Measurements from ENCODE around the gene PCNT.

PCNT gene

DNA sequence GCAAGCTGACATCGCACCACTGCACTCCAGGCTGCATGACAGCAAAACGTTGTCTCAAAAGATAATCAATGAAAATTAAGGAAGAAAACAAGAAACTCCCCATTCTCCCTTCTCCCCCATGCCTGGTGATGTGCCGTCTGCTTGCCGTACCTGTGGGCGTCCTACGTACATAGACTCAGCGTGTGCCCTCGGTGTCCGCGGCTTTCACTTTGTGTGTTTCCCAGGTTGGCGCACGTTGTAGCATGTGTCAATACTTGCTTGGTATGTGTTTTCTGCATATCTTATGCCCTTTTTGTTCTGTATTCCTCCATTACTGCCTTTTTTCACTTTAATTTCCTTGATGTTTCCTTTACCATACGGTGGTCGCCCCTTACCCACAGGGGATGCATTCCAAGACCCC is 53.8 kb downstream of the PCNT start:
- DNase-seq (ENCODE audit: low spot score) = no peak

DNA sequence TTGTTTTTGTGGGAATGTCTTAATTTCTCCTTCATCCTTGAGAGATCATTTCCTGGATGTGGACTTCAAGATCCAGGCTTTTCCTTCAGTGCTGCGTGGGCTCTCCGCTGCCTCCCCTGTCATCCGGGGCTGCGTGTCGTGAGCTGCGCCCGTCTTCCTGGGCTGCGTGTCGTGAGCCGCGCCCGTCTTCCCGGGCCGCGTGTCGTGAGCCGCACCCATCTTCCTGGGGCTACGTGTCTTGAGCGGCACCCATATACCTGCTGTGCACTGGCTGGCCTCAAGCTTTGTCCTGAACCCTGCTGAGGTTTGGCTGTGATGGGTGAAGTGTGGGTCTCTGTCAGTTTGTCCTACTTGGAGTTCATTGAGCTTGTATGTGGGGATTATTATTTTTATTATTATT is 55.1 kb downstream of the PCNT start:
- no peak for DNase-seq (ENCODE audit: low spot score)

DNA sequence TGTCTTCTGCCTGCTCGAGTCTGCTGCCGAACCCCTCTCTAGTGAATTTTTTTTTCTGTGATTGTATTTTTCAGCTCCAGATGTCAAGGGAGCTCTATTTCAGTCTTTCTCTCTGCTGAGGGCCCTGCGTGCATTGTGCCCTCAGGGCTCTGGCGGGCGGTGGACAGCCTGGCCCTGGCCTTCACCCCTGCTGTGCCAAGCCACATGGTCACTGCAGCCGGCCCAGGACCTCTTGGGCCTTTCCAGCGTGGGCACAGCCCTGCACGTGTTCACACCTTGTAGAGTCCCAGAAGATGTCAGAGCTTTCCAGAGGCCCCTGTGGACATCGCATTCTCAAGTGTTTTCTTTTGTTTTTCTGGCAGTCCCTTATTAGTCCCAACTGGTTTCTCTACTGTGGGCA is 55.7 kb downstream of the PCNT start:
- DNase-seq (ENCODE audit: low spot score) = no peak

DNA sequence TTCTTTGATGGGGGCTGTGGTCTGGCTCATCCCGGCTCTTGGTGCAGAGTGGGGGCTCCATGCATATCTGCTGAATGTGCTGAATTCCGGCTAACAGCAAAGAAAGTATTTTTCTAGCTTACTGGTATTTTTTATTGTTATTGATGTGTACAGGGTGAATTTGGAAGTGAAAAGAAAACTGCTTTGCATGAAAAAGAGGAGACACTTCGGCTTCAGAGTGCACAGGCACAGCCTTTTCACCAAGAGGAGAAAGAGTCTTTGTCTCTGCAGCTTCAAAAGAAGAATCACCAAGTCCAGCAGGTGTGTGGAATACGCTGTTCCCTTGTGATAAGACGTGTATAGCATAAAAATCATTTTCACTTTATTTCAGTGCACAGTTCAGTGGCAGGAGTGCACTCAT is 57.6 kb downstream of the PCNT start:
- DNase-seq (ENCODE audit: low spot score) = no peak

DNA sequence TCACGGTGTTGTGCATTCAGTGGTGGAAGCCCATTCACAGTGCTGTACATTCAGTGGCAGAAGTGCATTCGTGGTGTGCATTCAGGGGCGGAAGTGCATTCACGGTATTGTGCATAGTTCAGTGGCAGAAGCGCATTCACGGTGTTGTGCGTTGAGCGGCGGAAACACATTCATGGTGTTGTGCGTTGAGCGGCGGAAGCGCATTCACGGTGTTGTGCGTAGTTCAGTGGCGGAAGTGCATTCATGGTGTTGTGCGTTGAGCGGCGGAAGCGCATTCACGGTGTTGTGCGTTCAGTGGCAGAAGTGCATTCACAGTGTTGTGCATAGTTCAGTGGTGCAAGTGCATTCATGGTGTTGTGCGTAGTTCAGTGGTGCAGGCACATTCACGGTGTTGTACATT is 60.6 kb downstream of the PCNT start:
- DNase-seq (ENCODE audit: low spot score) = no peak

DNA sequence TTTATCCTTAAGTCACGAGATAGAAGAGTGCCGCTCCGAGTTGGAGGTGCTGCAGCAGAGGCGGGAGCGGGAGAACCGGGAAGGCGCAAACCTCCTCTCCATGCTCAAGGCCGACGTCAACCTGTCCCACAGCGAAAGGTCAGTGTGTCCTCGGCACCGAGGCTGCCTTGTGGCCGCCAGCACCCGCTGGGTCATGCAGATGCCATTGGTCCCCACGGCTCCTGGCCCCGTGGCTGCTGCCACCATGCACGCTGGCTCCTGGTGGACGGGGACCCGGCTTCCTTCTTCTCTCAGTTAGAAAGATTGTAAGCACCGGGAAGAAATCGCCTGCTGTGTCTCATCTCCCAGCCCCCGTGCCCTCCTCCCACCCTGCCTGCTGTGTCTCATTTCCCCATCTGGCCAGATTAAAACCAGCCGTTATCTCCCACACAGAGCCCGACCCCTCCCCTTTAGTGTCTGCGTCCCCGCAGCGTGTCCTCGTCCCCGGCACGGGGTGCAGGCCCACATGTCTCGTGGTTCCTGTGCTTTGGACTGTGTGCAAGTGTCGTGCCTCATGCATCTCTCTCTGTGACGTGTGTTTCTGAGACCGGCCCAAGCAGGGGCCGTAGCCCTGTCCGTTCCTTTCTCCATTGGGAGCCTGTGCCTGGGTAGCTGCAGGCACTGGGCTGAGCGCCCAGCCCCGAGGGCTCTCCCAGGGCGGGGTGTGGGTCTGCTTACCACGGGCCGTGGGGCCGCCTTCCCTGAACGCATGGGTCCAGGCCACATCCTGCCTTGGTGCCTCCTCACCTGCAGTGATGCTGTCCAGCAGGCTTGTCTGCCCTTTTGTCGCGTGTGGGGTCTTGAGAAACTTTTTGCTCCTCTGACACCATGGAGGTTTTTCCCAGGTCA is 62.1 kb downstream of the PCNT start:
- DNase-seq (ENCODE audit: low spot score) = no peak

DNA sequence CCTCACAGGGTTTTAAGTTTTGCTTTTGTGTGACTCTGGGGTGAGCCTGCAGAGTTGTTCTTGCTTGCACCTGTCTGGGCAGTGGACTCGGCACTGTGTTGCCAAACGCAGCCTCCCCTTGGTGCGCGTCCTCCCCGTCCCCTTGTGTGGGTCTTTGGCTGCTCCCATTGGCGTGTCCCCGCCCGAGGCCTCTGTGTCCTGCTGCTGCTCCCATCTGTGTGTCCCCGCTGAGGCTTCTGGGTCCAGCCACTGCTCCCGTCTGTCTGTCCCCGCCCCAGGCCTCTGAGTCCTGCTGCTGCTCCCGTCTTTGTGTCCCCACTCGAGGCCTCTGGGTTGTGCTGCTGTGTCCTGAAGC is 62.8 kb downstream of the PCNT start:
- DNase-seq (ENCODE audit: low spot score) = no peak

DNA sequence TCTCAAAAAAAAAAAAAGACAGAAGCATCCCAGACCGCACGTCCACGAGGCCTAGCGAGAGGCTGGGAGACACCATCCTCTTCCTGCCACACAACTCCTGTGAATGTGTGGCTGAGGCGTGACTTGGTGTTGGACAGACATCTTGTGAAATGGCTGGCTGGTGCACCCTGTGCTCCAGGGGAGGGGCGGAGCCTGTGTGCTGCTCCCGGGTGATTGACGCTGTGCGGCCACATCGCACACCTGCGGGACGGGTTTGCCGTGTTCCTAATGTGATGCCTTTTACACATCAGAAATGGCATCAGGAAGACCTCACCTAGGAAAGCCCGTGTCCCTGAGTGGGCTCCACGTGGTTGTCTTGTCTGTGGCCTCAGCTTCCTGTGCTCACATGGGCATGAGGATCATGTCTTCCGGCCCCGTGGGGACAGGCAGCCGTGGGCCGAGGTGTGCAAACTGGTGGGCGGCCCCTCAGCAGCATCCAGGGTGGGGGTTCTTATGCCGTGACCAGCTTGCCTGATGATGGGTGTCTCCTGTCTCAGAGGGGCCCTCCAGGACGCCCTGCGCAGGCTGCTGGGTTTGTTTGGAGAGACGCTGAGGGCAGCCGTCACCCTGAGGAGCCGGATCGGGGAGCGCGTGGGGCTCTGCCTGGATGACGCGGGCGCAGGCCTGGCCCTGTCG is 64.4 kb downstream of the PCNT start:
- no peak for DNase-seq (ENCODE audit: low spot score)

DNA sequence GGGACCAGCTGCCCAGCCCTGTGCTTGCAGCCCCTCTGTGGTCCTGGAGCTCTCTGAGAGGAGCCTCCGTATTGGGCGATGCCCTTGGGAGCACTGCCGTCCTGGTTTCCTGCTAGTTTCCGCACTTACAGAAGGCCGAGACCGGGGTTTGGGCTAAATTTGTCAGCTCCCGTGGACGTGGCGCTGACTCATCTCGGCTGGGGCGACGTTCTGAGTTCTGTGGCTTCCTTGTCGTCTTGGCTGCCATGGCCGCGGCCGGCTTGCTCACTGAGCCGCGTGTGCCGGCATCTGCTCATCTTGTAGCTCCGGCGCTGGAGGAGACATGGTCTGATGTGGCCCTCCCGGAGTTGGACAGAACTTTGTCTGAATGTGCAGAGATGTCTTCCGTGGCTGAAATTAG is 64.9 kb downstream of the PCNT start:
- DNase-seq (ENCODE audit: low spot score) = no peak

DNA sequence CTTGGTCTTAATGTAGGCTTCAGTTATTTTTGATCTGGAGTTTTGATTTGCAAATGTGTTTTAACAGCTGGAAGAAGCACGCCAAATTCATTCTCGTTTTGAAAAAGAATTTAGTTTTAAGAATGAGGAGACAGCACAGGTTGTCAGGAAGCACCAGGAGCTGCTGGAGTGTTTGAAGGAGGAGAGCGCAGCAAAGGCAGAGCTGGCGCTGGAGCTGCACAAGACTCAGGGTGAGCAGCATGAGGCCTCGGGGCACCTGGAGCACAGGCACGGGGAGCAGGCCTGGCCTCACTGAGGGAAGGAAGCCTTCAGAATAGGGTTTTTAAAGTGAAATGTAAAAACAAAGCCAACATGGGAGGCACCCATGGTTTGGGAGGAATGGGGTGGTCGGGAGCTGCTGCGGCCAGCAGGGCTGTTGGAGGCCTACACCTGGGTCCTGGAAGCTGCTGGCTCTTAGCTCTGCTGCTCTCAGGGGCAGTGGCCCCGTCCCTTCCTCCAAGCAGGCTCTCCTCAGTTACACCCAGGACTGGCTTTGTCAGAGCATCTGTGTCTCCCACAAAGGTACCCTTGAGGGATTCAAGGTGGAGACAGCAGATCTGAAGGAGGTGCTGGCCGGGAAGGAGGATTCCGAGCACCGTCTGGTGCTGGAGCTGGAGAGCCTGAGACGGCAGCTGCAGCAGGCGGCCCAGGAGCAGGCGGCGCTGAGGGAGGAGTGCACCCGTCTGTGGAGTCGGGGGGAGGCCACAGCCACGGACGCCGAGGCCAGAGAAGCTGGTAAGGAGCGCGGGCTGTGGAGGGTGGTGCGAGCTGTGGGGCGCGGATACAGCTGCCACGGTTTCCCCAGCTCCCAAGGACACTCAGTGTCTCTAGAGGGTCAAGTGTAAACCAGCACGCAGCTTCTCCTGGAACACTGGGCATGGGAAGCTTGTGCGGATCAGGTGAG is 66.9 kb downstream of the PCNT start:
- DNase-seq (ENCODE audit: low spot score) = no peak

DNA sequence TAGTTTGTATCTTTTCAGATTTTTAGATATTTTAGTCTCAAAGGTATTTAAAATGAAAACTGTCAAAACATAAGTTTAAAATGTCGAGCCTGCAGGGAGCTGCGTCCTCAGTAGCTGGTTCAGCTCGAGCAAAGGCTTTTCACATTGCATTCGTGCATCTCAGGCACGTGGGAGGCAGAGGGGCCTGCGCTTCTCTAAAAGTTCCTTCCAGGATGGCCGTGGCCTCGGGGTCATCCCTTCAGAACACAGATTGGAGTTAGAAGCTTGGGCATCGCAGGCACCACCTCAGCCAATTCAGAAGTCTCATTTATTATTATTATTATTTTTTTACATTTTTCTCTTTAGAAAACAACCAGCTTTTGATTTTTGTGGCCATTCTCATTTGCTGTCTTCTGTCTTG is 67.8 kb downstream of the PCNT start:
- no peak for DNase-seq (ENCODE audit: low spot score)

DNA sequence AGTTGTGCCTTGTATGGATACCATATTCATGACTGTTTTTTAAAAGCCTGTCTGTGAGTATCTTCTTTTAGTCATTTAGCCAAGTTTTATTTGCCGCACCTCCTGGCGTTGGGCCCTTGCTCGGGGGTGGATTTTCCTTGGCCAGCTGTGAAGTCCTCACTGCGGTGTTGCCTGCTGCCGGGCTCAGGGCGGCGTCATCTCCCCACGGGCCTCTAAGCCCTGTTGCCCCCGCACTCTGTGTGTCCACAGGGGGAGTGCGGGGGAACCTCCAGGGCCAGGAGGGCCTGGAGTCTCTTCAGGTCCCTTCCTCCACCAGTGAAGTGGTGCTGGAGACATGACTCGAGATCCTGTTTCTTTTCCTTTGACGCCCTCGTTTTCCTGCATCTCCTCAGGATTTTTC is 69.0 kb downstream of the PCNT start:
- DNase-seq (ENCODE audit: low spot score) = no peak

DNA sequence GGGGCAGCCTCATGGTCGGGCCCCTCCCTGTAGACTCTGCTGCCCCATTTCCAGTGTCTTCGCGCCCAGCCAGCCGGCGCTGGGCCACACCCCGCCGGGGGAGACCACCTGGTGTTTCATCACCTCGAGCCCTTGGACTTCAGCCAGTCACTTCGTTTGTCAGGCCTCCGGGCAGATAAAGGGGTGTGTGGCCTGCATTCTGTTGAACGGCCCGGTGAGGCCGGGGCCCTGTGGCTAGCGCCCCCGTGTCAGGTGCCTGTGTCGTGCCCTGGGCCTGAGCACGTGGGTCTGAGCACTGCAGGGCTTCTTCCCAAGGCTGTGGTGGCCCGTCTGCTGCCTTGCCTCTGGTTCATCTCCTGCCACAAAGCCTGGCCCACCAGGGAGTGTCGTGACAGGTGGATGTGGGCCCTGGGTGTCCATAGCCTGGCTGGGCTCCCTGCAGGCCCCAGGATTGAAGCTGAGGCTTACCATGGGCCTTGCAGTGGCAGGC is 69.5 kb downstream of the PCNT start:
- no peak for DNase-seq (ENCODE audit: low spot score)

DNA sequence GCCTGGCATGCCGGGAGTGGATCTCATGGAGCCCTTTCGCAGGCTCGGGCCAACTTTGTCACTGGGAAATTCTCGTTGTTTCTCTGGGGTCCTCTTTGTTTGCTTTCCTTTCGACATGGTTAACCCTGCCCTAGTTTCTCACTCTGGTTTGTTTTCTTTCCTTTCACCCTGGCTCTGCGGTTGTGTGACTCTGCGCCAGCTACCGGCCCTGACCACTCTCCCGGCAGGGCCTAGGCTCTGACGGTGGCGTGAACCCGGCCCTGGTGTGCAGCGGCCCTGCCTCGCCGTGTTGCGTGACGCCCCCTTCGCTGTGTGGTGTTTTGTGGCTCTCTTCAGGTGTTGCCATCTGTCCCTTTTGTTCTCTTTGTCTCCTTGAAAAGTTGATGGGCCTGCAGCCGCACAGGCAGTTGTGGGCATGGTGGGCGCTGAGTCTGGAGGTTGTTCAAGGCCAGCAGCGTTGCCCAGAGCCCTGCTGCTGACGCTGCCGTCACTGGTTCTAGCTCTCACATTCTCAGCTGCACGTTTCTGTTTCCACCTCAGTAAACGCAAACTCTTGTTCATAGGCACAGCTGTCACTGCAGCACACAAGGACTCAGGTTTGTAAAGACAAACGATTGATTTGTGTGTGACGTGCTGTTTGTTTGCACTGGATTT is 70.1 kb downstream of the PCNT start:
- no peak for DNase-seq (ENCODE audit: low spot score)

DNA sequence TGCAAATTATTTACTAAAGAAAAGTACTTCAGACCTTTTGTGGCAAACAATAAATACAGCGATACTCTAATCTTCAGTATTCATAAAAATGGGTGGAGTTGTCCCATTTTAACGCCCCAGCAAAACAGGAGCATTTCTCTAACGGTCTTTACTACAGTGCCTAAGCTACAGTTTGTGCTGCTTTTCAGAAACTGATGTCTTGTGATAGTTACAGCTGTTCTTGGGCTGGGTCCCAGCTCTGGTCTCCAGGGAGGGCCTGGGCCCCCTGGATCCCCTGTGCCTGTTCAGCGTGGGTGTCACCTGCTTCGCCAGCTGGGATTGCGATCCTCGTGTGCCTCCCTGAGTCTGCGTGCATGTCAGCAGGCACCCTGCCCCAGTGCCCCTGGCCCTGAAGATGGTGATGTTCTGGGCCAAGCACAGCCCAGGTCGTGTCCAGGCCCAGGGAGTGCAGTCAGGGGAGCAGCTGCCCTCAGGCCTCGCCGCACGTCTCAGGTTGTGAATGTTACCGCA is 70.7 kb downstream of the PCNT start:
- no peak for DNase-seq (ENCODE audit: low spot score)

DNA sequence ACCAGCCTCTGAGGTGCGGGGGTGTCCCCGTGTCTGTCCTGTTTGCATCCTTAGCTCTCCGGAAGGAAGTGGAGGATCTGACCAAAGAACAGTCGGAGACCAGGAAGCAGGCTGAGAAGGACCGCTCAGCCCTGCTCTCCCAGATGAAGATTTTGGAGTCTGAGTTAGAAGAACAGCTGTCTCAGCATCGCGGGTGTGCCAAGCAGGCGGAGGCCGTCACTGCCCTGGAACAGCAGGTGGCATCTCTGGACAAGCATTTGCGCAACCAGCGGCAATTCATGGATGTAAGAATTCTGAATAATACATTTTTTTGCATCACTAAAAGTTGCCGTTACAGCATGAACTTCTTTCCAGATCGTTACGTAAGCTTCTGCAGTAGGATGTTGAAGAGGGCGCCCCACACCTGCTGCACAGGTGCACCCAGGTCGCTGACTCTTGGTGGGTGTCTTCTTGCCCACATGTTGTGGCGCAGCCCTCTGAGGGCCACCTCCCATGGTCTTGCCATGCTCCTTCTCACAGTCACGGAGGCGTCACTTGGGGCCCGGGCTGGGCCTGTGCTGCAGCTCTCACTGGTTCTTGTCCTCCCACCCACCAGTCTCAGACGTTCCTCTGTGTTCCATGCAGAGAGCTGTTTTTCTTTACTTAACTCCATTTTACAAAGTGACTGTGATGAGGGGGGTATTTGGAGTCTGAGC is 73.4 kb downstream of the PCNT start:
- no peak for DNase-seq (ENCODE audit: low spot score)

DNA sequence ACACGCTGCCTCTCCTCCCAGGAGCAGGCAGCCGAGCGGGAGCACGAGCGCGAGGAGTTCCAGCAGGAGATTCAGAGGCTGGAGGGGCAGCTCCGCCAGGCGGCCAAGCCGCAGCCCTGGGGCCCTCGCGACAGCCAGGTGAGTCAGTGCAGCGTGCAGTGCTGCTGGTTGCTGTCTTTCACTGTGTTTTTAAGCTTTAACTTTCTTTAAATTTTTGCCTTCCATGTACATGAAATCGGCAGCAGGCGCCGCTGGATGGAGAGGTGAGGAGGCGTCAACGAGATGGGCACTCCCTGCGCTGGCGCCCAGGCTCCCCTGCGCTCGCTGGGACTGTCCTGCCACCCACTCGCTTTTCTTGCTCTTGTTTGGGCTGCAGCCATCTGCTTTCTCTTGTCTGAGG is 74.0 kb downstream of the PCNT start:
- no peak for DNase-seq (ENCODE audit: low spot score)

DNA sequence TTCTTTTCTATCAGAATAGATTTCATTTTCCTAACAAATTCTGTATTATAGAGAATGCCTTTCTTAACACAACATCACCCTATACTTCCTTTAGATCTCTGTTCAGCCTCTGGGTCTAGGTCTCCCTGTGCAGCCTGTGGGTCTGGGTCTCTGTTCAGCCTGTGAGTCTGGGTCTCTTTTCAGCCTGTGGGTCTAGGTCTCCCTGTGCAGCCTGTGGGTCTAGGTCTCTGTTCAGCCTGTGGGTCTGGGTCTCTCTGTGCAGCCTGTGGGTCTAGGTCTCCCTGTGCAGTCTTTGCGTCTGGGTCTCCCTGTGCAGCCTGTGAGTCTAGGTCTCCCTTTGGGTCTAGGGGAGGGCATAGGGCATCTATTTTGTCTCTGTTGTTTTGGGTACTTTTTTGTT is 75.2 kb downstream of the PCNT start:
- no peak for DNase-seq (ENCODE audit: low spot score)

DNA sequence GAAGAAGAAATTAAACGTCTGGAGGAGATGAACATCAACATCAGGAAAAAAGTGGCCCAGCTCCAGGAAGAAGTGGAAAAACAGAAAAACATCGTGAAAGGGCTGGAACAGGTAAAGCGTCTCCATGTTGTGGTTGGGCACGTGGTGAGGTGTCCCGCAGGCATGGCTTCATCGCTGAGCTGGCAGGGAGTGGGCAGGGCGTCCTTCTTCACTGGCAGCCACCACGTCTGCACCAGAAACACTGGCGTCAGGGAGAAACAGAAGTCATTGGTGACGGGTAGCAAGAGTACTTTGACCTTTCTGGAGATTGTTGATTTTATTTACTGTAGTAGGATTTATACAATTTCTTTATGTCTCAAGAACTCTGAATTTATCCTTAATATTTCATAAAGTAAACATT is 75.7 kb downstream of the PCNT start:
- no peak for DNase-seq (ENCODE audit: low spot score)

DNA sequence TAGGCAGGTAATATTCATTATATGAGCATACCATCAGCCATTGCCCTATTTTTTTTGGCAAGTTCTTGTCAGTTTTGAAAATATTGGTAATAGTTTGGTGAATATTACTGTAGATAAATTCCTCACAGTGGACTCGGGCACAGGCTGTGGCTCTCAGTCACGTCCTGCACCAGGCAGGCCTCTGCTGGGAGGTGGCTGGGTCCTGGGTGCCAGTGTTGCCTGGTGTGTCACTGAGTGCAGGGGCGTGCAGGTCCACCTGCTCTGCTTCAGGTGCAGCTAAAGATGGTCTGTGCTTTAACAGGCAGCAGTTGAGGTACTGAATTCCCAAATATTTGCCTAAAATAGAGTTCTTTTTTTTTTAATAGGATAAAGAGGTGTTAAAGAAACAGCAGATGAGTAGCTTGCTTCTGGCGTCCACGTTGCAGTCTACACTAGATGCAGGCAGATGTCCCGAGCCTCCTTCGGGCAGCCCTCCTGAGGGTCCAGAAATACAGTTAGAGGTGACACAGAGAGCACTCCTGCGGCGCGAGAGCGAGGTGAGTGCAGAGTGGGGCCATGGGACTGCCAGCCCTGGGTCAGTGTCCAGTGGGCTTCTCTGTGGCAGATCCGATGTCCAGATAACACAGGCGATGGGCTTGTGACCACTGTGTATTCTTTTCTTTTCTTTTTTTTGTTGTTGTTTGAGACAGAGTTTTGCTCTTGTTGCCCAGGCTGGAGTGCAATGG is 77.4 kb downstream of the PCNT start:
- no peak for DNase-seq (ENCODE audit: low spot score)

Measured in SK-N-DZ (cell line).